ENCODE measurements around the gene XCL1. TPM values are rescaled to one million over a fixed set of nuclear protein-coding genes. Genes with fewer than 3 reads are reported as not detected.
A peak's percentile ranks its signal among the peaks of the same experiment; 100 is the strongest.

Gene XCL1
- total RNA-seq, 1 experiment from 2014 or later, result not detected

- Histone ChIP-seq H3K4me2 (no peak overlapping the region), H3K27me3 (ENCODE audit: insufficient read depth, low read depth) (no peaks in the 10 kb centered on the region), H3F3A (ENCODE audit: insufficient read depth, low read depth) (no peaks in the 10 kb centered on the region), H3K9me3 (ENCODE audit: insufficient read depth, low read depth) (no peaks in the 10 kb centered on the region), H3K9me2 (ENCODE audit: insufficient read depth) (no peaks in the 10 kb centered on the region), H3K4me3 (no peak overlapping the region), H3K4me1 (replicated peaks; ENCODE audit: insufficient read depth) (no peaks in the 10 kb centered on the region), H3K36me3 (ENCODE audit: low read depth) (no peaks in the 10 kb centered on the region), H2AFZ (no peak overlapping the region), H4K20me1 (ENCODE audit: insufficient read depth) (no peaks in the 10 kb centered on the region), H3K79me2 (ENCODE audit: low read depth) (no peaks in the 10 kb centered on the region), H3K27ac (no peak overlapping the region)
- DNase-seq, result no peak
- ChIA-PET CTCF (no interaction called here), POLR2A (ENCODE audit: unreplicated experiment) (no interaction called here)
- no TSS peak for BruUV-seq (replicated peaks)
- TF ChIP-seq, protein P1, sequence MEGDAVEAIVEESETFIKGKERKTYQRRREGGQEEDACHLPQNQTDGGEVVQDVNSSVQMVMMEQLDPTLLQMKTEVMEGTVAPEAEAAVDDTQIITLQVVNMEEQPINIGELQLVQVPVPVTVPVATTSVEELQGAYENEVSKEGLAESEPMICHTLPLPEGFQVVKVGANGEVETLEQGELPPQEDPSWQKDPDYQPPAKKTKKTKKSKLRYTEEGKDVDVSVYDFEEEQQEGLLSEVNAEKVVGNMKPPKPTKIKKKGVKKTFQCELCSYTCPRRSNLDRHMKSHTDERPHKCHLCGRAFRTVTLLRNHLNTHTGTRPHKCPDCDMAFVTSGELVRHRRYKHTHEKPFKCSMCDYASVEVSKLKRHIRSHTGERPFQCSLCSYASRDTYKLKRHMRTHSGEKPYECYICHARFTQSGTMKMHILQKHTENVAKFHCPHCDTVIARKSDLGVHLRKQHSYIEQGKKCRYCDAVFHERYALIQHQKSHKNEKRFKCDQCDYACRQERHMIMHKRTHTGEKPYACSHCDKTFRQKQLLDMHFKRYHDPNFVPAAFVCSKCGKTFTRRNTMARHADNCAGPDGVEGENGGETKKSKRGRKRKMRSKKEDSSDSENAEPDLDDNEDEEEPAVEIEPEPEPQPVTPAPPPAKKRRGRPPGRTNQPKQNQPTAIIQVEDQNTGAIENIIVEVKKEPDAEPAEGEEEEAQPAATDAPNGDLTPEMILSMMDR (conservative IDR thresholded peaks at IDR 0.05), result no peak
- no peak for TF ChIP-seq EZH2 (IDR thresholded peaks at IDR 0.05; ENCODE audit: low read depth)
- intact Hi-C loops (cut with micrococcal nuclease; ENCODE audit: unreplicated experiment), result no loop called here
Observed at GRCh38 chr1:168568346-168568745, 8.1 kb upstream of the XCL1 start.

- ChIA-PET CTCF (no interaction called here), POLR2A (ENCODE audit: unreplicated experiment) (no interaction called here)
- no peak overlapping the region for H3K4me3 ChIP-seq
- no peaks in the 10 kb centered on the region for H3K36me3 ChIP-seq (ENCODE audit: low read depth)
- intact Hi-C loops (cut with micrococcal nuclease; ENCODE audit: unreplicated experiment), result loop anchor here (5.0 kb wide), 1 partner anchor 128 kb away; no protein-coding TSS in a partner anchor
- no peaks in the 10 kb centered on the region for H3K9me2 ChIP-seq (ENCODE audit: insufficient read depth)
- H3K27ac ChIP-seq, result no peak overlapping the region
- H3K4me2 ChIP-seq, result no peak overlapping the region
- BruUV-seq (replicated peaks), result no TSS peak
- H3K9me3 ChIP-seq (ENCODE audit: insufficient read depth, low read depth), result no peaks in the 10 kb centered on the region
- H2AFZ ChIP-seq, result 0 out of 2 replicates have a peak overlapping the region, but pooled peaks have one; percentile 43
- H3K4me1 ChIP-seq (replicated peaks; ENCODE audit: insufficient read depth), result no peaks in the 10 kb centered on the region
- no peak for TF ChIP-seq EZH2 (IDR thresholded peaks at IDR 0.05; ENCODE audit: low read depth)
- TF ChIP-seq, protein P1 (conservative IDR thresholded peaks at IDR 0.05), result no peak
- no peaks in the 10 kb centered on the region for H4K20me1 ChIP-seq (ENCODE audit: insufficient read depth)
- no peaks in the 10 kb centered on the region for H3F3A ChIP-seq (ENCODE audit: insufficient read depth, low read depth)
- H3K27me3 ChIP-seq (ENCODE audit: insufficient read depth, low read depth), result no peaks in the 10 kb centered on the region
- H3K79me2 ChIP-seq (ENCODE audit: low read depth), result no peaks in the 10 kb centered on the region
- no peak for DNase-seq
Observed at GRCh38 chr1:168570652-168571051, 5.8 kb upstream of the XCL1 start.

DNA sequence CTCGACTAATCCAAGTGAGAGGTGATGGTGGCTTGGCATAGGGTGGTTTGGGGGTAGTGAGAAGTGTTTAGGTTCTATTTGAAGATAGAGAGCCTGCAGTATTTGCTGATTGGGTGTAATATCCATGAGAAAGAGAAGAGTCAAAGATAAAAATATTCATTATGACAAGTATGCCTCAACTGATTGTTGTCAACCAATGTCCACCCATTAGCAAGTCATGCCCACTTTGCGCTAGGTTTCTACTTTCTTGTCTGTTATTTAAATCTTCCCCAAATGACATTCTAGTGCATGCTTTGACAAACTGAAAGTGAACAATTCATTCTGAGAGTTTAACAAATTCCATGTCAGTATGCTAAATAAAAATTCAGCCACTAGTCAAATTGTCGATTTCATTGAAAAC lies 3.8 kb upstream of the XCL1 start:
- ChIA-PET POLR2A (ENCODE audit: unreplicated experiment) (no interaction called here), CTCF (no interaction called here)
- H3K4me3 ChIP-seq, result no peak overlapping the region
- H3F3A ChIP-seq (ENCODE audit: insufficient read depth, low read depth), result no peaks in the 10 kb centered on the region
- no peaks in the 10 kb centered on the region for H3K4me1 ChIP-seq (replicated peaks; ENCODE audit: insufficient read depth)
- no peak overlapping the region for H3K27ac ChIP-seq
- BruUV-seq (replicated peaks), result no TSS peak
- TF ChIP-seq EZH2 (IDR thresholded peaks at IDR 0.05; ENCODE audit: low read depth), result no peak
- TF ChIP-seq, protein P1 (conservative IDR thresholded peaks at IDR 0.05), result no peak
- intact Hi-C loops (cut with micrococcal nuclease; ENCODE audit: unreplicated experiment), result loop anchor here (5.0 kb wide), 1 partner anchor 130 kb away; no protein-coding TSS in a partner anchor
- H3K36me3 ChIP-seq (ENCODE audit: low read depth), result no peaks in the 10 kb centered on the region
- H3K9me2 ChIP-seq (ENCODE audit: insufficient read depth), result no peaks in the 10 kb centered on the region
- no peak for DNase-seq
- H3K27me3 ChIP-seq (ENCODE audit: insufficient read depth, low read depth), result no peaks in the 10 kb centered on the region
- H2AFZ ChIP-seq, result no peak overlapping the region
- H3K4me2 ChIP-seq, result no peak overlapping the region
- H4K20me1 ChIP-seq (ENCODE audit: insufficient read depth), result no peaks in the 10 kb centered on the region
- no peaks in the 10 kb centered on the region for H3K9me3 ChIP-seq (ENCODE audit: insufficient read depth, low read depth)
- no peaks in the 10 kb centered on the region for H3K79me2 ChIP-seq (ENCODE audit: low read depth)

All from PC-9 (cell line).